Esophagus muscularis mucosa (tissue), 4 donors: ENCODE results near the gene ZSCAN10.

Experiments
- CTCF ChIP-seq, 3 experiments: fragments of 200-600 bp in 2 of 3; fragments of 450-650 bp in 1 of 3; sonication (generic) in 2 of 3; IDR thresholded peaks; one replicate each; pipeline ENCODE4 v1.5.1; 2017 to 2019; ENCODE audit warnings: antibody characterized with exemption in 3 of 3, mild to moderate bottlenecking in 2 of 3, moderate library complexity in 1 of 3
- EP300 ChIP-seq: sonication (generic); formaldehyde crosslinking; IDR thresholded peaks from one replicate; pipeline ENCODE4 v1.6.1; 2017; ENCODE audit warnings: antibody characterized with exemption
- POLR2A ChIP-seq: fragments of 450-650 bp; IDR thresholded peaks from one replicate; pipeline ENCODE4 v1.6.1; 2017; ENCODE audit warnings: antibody characterized with exemption, moderate library complexity, mild to moderate bottlenecking, low read depth
- POLR2AphosphoS5 ChIP-seq, 2 donors: sonication (generic); formaldehyde crosslinking; IDR thresholded peaks; one replicate each; pipeline ENCODE4 v1.6.1; 2017; ENCODE audit warnings: antibody characterized with exemption in 2 of 2

GRCh38 chr16:3115561-3115960, 16.5 kb upstream of the ZSCAN10 start:
- TF ChIP-seq POLR2AphosphoS5 (IDR thresholded peaks at IDR 0.05) (no peak), CTCF (IDR thresholded peaks at IDR 0.05) (no peak), EP300 (no peak), POLR2A (no peak)
